ENCODE measurements around the gene VARS1. TPM values are rescaled to one million over a fixed set of nuclear protein-coding genes. Genes with fewer than 3 reads are reported as not detected.
"Not testable (repeated sequence)": the region's sequence is repeated elsewhere in the genome, so short reads cannot be mapped to it uniquely, and the experiment has no call there.

The VARS1 gene
- total and polyA plus RNA-seq, 9 donors: 21.9 to 63.0 (median 47.1) TPM

- Histone ChIP-seq H3K36me3 (ENCODE audit: control insufficient read depth, insufficient read depth, low read length) (peaks cover 42% of the 10 kb centered on the region), H3K27ac (ENCODE audit: low read length) (peak overlapping the region; percentile 97), H3K4me1 (ENCODE audit: control insufficient read depth, insufficient read depth, low read length) (peaks cover 18% of the 10 kb centered on the region), H3K27me3 (ENCODE audit: control insufficient read depth, insufficient read depth, low read length) (no peaks in the 10 kb centered on the region), H3K9me3 (replicated peaks; ENCODE audit: control insufficient read depth, low read depth, low read length) (no peaks in the 10 kb centered on the region), H3K4me3 (ENCODE audit: low read length) (peak overlapping the region; percentile 97)
- WGBS (ENCODE audit: insufficient coverage): 12% methylated on average over 7 of the region's 7 CpGs
- DNase-seq: no peak
These were observed 1.2 kb downstream of the VARS1 start for GRCh38 chr6:31794294-31794865.

- H3K27me3 ChIP-seq (ENCODE audit: control insufficient read depth, insufficient read depth, low read length); H3K9me3 ChIP-seq (replicated peaks; ENCODE audit: control insufficient read depth, low read depth, low read length); H3K4me3 ChIP-seq (ENCODE audit: low read length); DNase-seq: not testable (repeated sequence)
- Histone ChIP-seq H3K27ac (ENCODE audit: low read length) (peak overlapping the region; percentile 97), H3K36me3 (ENCODE audit: control insufficient read depth, insufficient read depth, low read length) (peaks cover 44% of the 10 kb centered on the region), H3K4me1 (ENCODE audit: control insufficient read depth, insufficient read depth, low read length) (peaks cover 18% of the 10 kb centered on the region)
- WGBS (ENCODE audit: insufficient coverage): 100% methylated on average over 2 of the region's 6 CpGs
These were observed 1.7 kb downstream of the VARS1 start for GRCh38 chr6:31793927-31794245.

GRCh38 chr6:31792761-31793171 lies 2.8 kb downstream of the VARS1 start:
- peaks cover 41% of the 10 kb centered on the region for H3K36me3 ChIP-seq (ENCODE audit: control insufficient read depth, insufficient read depth, low read length)
- H3K4me3 ChIP-seq (ENCODE audit: low read length): no peak overlapping the region
- WGBS (ENCODE audit: insufficient coverage): 83% methylated on average over 7 of the region's 12 CpGs
- no peak for DNase-seq
- H3K27me3 ChIP-seq (ENCODE audit: control insufficient read depth, insufficient read depth, low read length): no peaks in the 10 kb centered on the region
- no peaks in the 10 kb centered on the region for H3K9me3 ChIP-seq (replicated peaks; ENCODE audit: control insufficient read depth, low read depth, low read length)
- H3K27ac ChIP-seq (ENCODE audit: low read length): no peak overlapping the region
- H3K4me1 ChIP-seq (ENCODE audit: control insufficient read depth, insufficient read depth, low read length): peaks cover 18% of the 10 kb centered on the region

- WGBS (ENCODE audit: insufficient coverage): no CpG with 5 or more reads among the region's 3 CpGs
- H3K27ac ChIP-seq (ENCODE audit: low read length): no peak overlapping the region
- no peaks in the 10 kb centered on the region for H3K27me3 ChIP-seq (ENCODE audit: control insufficient read depth, insufficient read depth, low read length)
- no peak overlapping the region for H3K4me3 ChIP-seq (ENCODE audit: low read length)
- H3K9me3 ChIP-seq (replicated peaks; ENCODE audit: control insufficient read depth, low read depth, low read length): no peaks in the 10 kb centered on the region
- peaks cover 18% of the 10 kb centered on the region for H3K4me1 ChIP-seq (ENCODE audit: control insufficient read depth, insufficient read depth, low read length)
- peaks cover 37% of the 10 kb centered on the region for H3K36me3 ChIP-seq (ENCODE audit: control insufficient read depth, insufficient read depth, low read length)
- DNase-seq: no peak
These were observed 3.5 kb downstream of the VARS1 start for GRCh38 chr6:31792090-31792374.

- H3K4me1 ChIP-seq (ENCODE audit: control insufficient read depth, insufficient read depth, low read length): peaks cover 18% of the 10 kb centered on the region
- H3K9me3 ChIP-seq (replicated peaks; ENCODE audit: control insufficient read depth, low read depth, low read length): no peaks in the 10 kb centered on the region
- DNase-seq: peak; percentile 68
- 23% methylated on average over 4 of the region's 12 CpGs for WGBS (ENCODE audit: insufficient coverage)
- no peaks in the 10 kb centered on the region for H3K27me3 ChIP-seq (ENCODE audit: control insufficient read depth, insufficient read depth, low read length)
- H3K36me3 ChIP-seq (ENCODE audit: control insufficient read depth, insufficient read depth, low read length): peaks cover 38% of the 10 kb centered on the region
- no peak overlapping the region for H3K27ac ChIP-seq (ENCODE audit: low read length)
- no peak overlapping the region for H3K4me3 ChIP-seq (ENCODE audit: low read length)
These were observed 4.0 kb downstream of the VARS1 start for GRCh38 chr6:31791324-31792089.

- Histone ChIP-seq H3K4me3 (ENCODE audit: low read length) (no peak overlapping the region), H3K27ac (ENCODE audit: low read length) (no peak overlapping the region), H3K9me3 (replicated peaks; ENCODE audit: control insufficient read depth, low read depth, low read length) (no peaks in the 10 kb centered on the region), H3K27me3 (ENCODE audit: control insufficient read depth, insufficient read depth, low read length) (no peaks in the 10 kb centered on the region), H3K36me3 (ENCODE audit: control insufficient read depth, insufficient read depth, low read length) (peaks cover 71% of the 10 kb centered on the region), H3K4me1 (ENCODE audit: control insufficient read depth, insufficient read depth, low read length) (no peaks in the 10 kb centered on the region)
- 96% methylated on average over 3 of the region's 11 CpGs for WGBS (ENCODE audit: insufficient coverage)
- no peak for DNase-seq
These were observed 10.1 kb downstream of the VARS1 start for GRCh38 chr6:31785475-31785874.

- no peak for DNase-seq
- no peak overlapping the region for H3K27ac ChIP-seq (ENCODE audit: low read length)
- no peaks in the 10 kb centered on the region for H3K4me1 ChIP-seq (ENCODE audit: control insufficient read depth, insufficient read depth, low read length)
- peaks cover 73% of the 10 kb centered on the region for H3K36me3 ChIP-seq (ENCODE audit: control insufficient read depth, insufficient read depth, low read length)
- H3K27me3 ChIP-seq (ENCODE audit: control insufficient read depth, insufficient read depth, low read length): no peaks in the 10 kb centered on the region
- WGBS (ENCODE audit: insufficient coverage): 91% methylated on average over 13 of the region's 15 CpGs
- H3K4me3 ChIP-seq (ENCODE audit: low read length): no peak overlapping the region
- no peaks in the 10 kb centered on the region for H3K9me3 ChIP-seq (replicated peaks; ENCODE audit: control insufficient read depth, low read depth, low read length)
These were observed 11.2 kb downstream of the VARS1 start for GRCh38 chr6:31784098-31784925.

- Histone ChIP-seq H3K27ac (ENCODE audit: low read length) (no peak overlapping the region), H3K36me3 (ENCODE audit: control insufficient read depth, insufficient read depth, low read length) (peaks cover 89% of the 10 kb centered on the region), H3K4me3 (ENCODE audit: low read length) (no peak overlapping the region), H3K9me3 (replicated peaks; ENCODE audit: control insufficient read depth, low read depth, low read length) (no peaks in the 10 kb centered on the region), H3K4me1 (ENCODE audit: control insufficient read depth, insufficient read depth, low read length) (peaks cover 4% of the 10 kb centered on the region), H3K27me3 (ENCODE audit: control insufficient read depth, insufficient read depth, low read length) (no peaks in the 10 kb centered on the region)
- no peak for DNase-seq
- WGBS (ENCODE audit: insufficient coverage): 88% methylated on average over 30 of the region's 32 CpGs
These were observed 13.3 kb downstream of the VARS1 start for GRCh38 chr6:31782126-31782855.

- WGBS (ENCODE audit: insufficient coverage): 93% methylated on average over 20 of the region's 23 CpGs
- Histone ChIP-seq H3K36me3 (ENCODE audit: control insufficient read depth, insufficient read depth, low read length) (peaks cover 86% of the 10 kb centered on the region), H3K4me1 (ENCODE audit: control insufficient read depth, insufficient read depth, low read length) (peaks cover 12% of the 10 kb centered on the region), H3K9me3 (replicated peaks; ENCODE audit: control insufficient read depth, low read depth, low read length) (no peaks in the 10 kb centered on the region), H3K4me3 (ENCODE audit: low read length) (no peak overlapping the region), H3K27ac (ENCODE audit: low read length) (no peak overlapping the region), H3K27me3 (ENCODE audit: control insufficient read depth, insufficient read depth, low read length) (no peaks in the 10 kb centered on the region)
- DNase-seq: no peak
These were observed 14.1 kb downstream of the VARS1 start for GRCh38 chr6:31781244-31782125.
